CD14-positive monocyte (primary cell): ENCODE data around the gene TCF4. TPM values are rescaled to one million over a fixed set of nuclear protein-coding genes. Genes with fewer than 3 reads are reported as not detected.

Experiments used
- DNase-seq, 3 donors: peaks; one replicate each; pipeline ENCODE4 v3.0.0-alpha.2; 2011 to 2022
- H2AFZ ChIP-seq: 2 replicates; pipeline ENCODE4 v1.6.0; 2012; ENCODE audit warnings: mild to moderate bottlenecking, low read depth, low read length, inconsistent platforms; ENCODE audit not compliant: insufficient read depth, poor library complexity, severe bottlenecking
- H3K27ac ChIP-seq, 2 donors: 1 replicate in 1 of 2; 2 replicates in 1 of 2; pipeline ENCODE4 v1.5.1; 2012 to 2013; ENCODE audit warnings: low read length in 2 of 2, control low read depth in 1 of 2, inconsistent platforms in 1 of 2, low read depth in 1 of 2, mild to moderate bottlenecking in 1 of 2
- H3K27me3 ChIP-seq, 2 donors: one replicate each; pipeline versions ENCODE4 v1.6.0 to v1.6.1; 2011 to 2013; ENCODE audit warnings: low read length in 2 of 2; ENCODE audit not compliant: control insufficient read depth in 2 of 2, insufficient read depth in 2 of 2
- H3K36me3 ChIP-seq, 2 donors: replicated peaks in 1 of 2; 1 replicate in 1 of 2; 2 replicates in 1 of 2; pipeline versions ENCODE4 v1.5.1 to v1.6.1; 2012 to 2013; ENCODE audit warnings: low read length in 2 of 2, control low read depth in 1 of 2, inconsistent platforms in 1 of 2, mild to moderate bottlenecking in 1 of 2; ENCODE audit not compliant: insufficient read depth in 2 of 2, control insufficient read depth in 1 of 2
- H3K4me1 ChIP-seq, 2 donors: 1 replicate in 1 of 2; 2 replicates in 1 of 2; pipeline versions ENCODE4 v1.5.1 to v1.6.1; 2012 to 2013; ENCODE audit warnings: low read length in 2 of 2, control low read depth in 1 of 2, inconsistent platforms in 1 of 2, mild to moderate bottlenecking in 1 of 2, moderate library complexity in 1 of 2; ENCODE audit not compliant: insufficient read depth in 2 of 2, control insufficient read depth in 1 of 2
- H3K4me2 ChIP-seq: replicated peaks from 2 replicates; pipeline ENCODE3; 2012; ENCODE audit warnings: low read length, moderate library complexity, mild to moderate bottlenecking; ENCODE audit not compliant: poor library complexity, severe bottlenecking; ENCODE audit errors: extremely low read depth
- H3K4me3 ChIP-seq, 3 experiments: fragments of 200-600 bp in 1 of 3; sonication (generic) in 1 of 3; replicated peaks in 1 of 3; 1 replicate in 2 of 3; 2 replicates in 1 of 3; pipeline ENCODE4 v1.5.1; 2011 to 2013; ENCODE audit warnings: low read length in 3 of 3, mild to moderate bottlenecking in 3 of 3, control low read depth in 2 of 3, low read depth in 2 of 3, inconsistent platforms in 1 of 3, moderate library complexity in 1 of 3
- H3K79me2 ChIP-seq: 2 replicates; pipeline ENCODE4 v1.6.0; 2012; ENCODE audit warnings: mild to moderate bottlenecking, control low read depth, inconsistent platforms, low read length, moderate library complexity; ENCODE audit not compliant: insufficient read depth
- H3K9ac ChIP-seq: 2 replicates; pipeline ENCODE4 v1.6.0; 2017; ENCODE audit warnings: low read length, mild to moderate bottlenecking; ENCODE audit not compliant: insufficient read depth, poor library complexity, severe bottlenecking
- H3K9me3 ChIP-seq, 2 donors: replicated peaks in 1 of 2; 1 replicate in 1 of 2; 2 replicates in 1 of 2; pipeline versions ENCODE4 v1.5.1 to v1.6.1; 2012 to 2013; ENCODE audit warnings: low read length in 2 of 2, control low read depth in 1 of 2; ENCODE audit not compliant: control insufficient read depth in 1 of 2, insufficient read depth in 1 of 2
- H4K20me1 ChIP-seq: 2 replicates; pipeline ENCODE4 v1.6.0; 2012; ENCODE audit warnings: mild to moderate bottlenecking, low read length, control low read depth, moderate library complexity; ENCODE audit not compliant: insufficient read depth
- H3K27ac Mint-ChIP-seq, 7 donors: one replicate each; pipeline ENCODE4 v1.8.0; 2020; ENCODE audit warnings: mild to moderate bottlenecking in 7 of 7, mixed read lengths in 7 of 7, moderate library complexity in 6 of 7, inconsistent platforms in 2 of 7
- H3K27me3 Mint-ChIP-seq, 3 donors: one replicate each; pipeline ENCODE4 v1.8.0; 2021 to 2022; ENCODE audit warnings: low read depth in 3 of 3, mild to moderate bottlenecking in 3 of 3, mixed read lengths in 3 of 3, moderate library complexity in 3 of 3, inconsistent platforms in 1 of 3
- H3K36me3 Mint-ChIP-seq, 2 donors: one replicate each; pipeline ENCODE4 v1.8.0; 2020; ENCODE audit warnings: mixed read lengths in 2 of 2, inconsistent platforms in 1 of 2, mild to moderate bottlenecking in 1 of 2
- H3K4me1 Mint-ChIP-seq: one replicate; pipeline ENCODE4 v1.8.0; 2020; ENCODE audit warnings: mild to moderate bottlenecking, mixed read lengths
- H3K4me3 Mint-ChIP-seq, 2 donors: one replicate each; pipeline ENCODE4 v1.8.0; 2020; ENCODE audit warnings: mild to moderate bottlenecking in 2 of 2, mixed read lengths in 2 of 2, moderate library complexity in 1 of 2
- H3K9me3 Mint-ChIP-seq, 7 donors: one replicate each; pipeline ENCODE4 v1.8.0; 2020 to 2022; ENCODE audit warnings: mixed read lengths in 7 of 7, mild to moderate bottlenecking in 6 of 7, moderate library complexity in 6 of 7, inconsistent platforms in 2 of 7
- WGBS: methylation state at CpG from one replicate; pipeline ENCODE4 v1.1.5; 2013; ENCODE audit warnings: missing lambda C conversion rate; ENCODE audit not compliant: insufficient coverage; 5-methylcytosine and 5-hydroxymethylcytosine counted together
- intact Hi-C, 2 donors: fragments of 100-400 bp; cut with micrococcal nuclease; formaldehyde crosslinking; loops; one replicate each; pipeline versions ENCODE4 v1.15.0 to v1.15.1; 2023
- polyA plus RNA-seq, 3 donors: library from polyadenylated mRNA; depleted of rRNA in 1 of 3; unstranded in 2 of 3; stranded (reverse) in 1 of 3; fragments of 300-500 nt in 2 of 3; fragments of >200 nt in 1 of 3; fragmentation: Illumina TruSeq in 2 of 3; gene quantifications; 1 replicate in 2 of 3; 2 replicates in 1 of 3; pipeline ENCODE4 v1.2.3, GENCODE V29; 2012 to 2021
- TF ChIP-seq, protein P1 (sequence below): fragments of 200-600 bp; IDR thresholded peaks from one replicate; pipeline ENCODE4 v1.8.0; 2022; ENCODE audit warnings: antibody characterized with exemption, mild to moderate bottlenecking

The TCF4 gene
- polyA plus RNA-seq, 3 donors = 5.9 to 12.9 (median 10.7) TPM

DNA sequence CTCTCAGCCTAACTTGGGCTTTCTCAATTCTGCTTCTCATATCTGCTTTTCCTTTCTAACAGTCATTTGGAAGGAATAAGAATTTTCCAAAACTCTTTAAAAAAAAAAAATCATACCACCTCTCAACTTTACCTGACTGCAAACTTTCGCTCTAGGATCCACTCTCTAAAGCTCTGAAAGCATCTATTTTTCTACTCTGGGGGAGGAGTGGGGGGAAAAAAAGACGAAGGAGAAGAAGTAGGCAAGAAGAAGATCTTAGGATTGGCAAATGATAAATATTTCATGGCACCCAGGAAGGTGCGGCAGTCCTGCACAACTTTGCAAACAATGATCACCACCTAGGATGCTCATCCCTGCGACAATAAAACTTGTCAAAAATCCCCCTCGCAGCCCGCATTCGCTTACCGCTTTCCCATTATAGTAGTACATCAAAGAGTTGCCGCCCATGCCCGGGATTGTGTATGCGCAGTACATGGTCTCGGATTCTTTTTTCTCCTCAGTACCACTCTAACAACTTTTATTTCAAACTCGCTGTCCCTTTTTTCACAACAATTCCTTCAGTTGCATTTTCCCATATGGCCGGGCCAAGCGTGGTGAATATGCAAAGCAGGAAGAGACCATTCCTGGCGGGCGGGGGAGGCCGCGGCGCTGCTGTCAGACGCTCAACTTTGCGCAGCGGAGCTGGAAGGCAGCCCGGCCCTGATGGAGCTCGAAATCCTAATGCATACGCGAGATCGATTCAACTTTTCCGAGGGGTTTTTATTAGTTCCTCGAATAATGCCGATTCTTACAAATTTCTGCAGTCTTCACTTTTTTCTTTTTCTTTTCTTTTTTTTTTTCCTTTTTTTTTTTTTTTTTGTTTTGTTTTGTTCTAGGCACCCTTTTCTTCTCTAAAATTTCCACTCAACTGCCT, 266.5 kb downstream of the TCF4 start:
- no peaks in the 10 kb centered on the region for H3K9me3 Mint-ChIP-seq
- no peaks in the 10 kb centered on the region for H3K36me3 Mint-ChIP-seq
- WGBS = 0% methylated on average over 22 of the region's 31 CpGs
- peaks cover 0 to 3% (median 0%) of the 10 kb centered on the region in 3 donors for H3K27me3 Mint-ChIP-seq
- peak overlapping the region; percentile 91 to 96 for H3K4me3 Mint-ChIP-seq
- Histone ChIP-seq H3K79me2 (peaks cover 9% of the 10 kb centered on the region), H3K9me3 (no peaks in the 10 kb centered on the region), H3K4me3 (peak overlapping the region; percentile 87 to 98 (median 95)), H3K27me3 (no peaks in the 10 kb centered on the region), H4K20me1 (no peaks in the 10 kb centered on the region), H2AFZ (peak overlapping the region; percentile 89), H3K4me2 (peak overlapping the region; percentile 93), H3K4me1 (peaks cover 21 to 37% of the 10 kb centered on the region in 2 donors), H3K36me3 (no peaks in the 10 kb centered on the region), H3K27ac (peak overlapping the region; percentile 48 to 70), H3K9ac (peak overlapping the region; percentile 67)
- intact Hi-C loops = loop anchor here in 1 of 2 donors (10.0 kb wide), 1 partner anchor 1333 kb away; the partner anchor contains the start of gene WDR7
- TF ChIP-seq, protein P1, sequence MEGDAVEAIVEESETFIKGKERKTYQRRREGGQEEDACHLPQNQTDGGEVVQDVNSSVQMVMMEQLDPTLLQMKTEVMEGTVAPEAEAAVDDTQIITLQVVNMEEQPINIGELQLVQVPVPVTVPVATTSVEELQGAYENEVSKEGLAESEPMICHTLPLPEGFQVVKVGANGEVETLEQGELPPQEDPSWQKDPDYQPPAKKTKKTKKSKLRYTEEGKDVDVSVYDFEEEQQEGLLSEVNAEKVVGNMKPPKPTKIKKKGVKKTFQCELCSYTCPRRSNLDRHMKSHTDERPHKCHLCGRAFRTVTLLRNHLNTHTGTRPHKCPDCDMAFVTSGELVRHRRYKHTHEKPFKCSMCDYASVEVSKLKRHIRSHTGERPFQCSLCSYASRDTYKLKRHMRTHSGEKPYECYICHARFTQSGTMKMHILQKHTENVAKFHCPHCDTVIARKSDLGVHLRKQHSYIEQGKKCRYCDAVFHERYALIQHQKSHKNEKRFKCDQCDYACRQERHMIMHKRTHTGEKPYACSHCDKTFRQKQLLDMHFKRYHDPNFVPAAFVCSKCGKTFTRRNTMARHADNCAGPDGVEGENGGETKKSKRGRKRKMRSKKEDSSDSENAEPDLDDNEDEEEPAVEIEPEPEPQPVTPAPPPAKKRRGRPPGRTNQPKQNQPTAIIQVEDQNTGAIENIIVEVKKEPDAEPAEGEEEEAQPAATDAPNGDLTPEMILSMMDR = no peak
- H3K27ac Mint-ChIP-seq = peak overlapping the region; percentile 70 to 91 (median 88)
- H3K4me1 Mint-ChIP-seq = peaks cover 37% of the 10 kb centered on the region
- peak; percentile 74 to 76 (median 75) for DNase-seq

DNA sequence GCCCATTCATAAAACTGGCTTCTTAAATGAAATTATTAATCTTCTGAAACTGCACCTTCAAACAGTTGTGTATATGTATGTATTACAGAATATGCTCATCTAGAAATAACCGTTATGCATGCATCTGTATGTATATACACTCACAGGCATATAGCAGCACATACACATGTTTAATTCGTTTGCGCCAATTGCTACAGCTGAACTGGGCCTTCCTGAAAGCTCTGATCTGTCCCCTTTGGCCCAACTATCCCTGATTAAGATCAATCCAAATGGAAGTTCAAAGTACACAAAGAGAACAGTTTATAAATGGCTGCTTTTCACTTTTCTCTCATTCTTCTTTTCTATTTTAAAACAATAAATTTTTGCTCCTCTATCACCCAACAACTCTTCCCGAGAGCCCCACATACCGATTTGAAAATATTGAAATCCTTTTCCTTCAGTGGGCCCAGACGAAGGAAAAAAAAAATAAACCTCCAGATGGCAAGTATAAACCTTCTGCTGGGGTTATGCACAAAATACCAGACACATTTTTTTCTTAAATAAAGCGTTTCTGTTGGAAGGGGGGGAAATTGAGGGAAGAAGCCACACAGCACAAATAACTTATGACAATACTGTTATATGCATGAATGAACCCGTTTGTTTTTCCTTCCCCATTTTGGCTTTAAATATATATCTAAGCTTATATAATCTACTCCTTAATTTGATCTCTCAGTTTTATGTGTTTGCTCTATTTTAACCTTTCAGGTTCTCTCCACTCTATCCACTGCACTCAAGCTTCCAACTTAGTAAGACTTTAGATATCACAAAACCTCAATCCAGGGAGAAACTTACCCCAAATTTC, 267.3 kb downstream of the TCF4 start:
- DNase-seq = peak in 1 of 3 donors; percentile 23
- peaks cover 40% of the 10 kb centered on the region for H3K4me1 Mint-ChIP-seq
- Histone ChIP-seq H3K9ac (peak overlapping the region; percentile 67), H3K27me3 (no peaks in the 10 kb centered on the region), H3K4me2 (peak overlapping the region; percentile 93), H3K4me3 (peak overlapping the region; percentile 87 to 98 (median 95)), H2AFZ (peak overlapping the region; percentile 89), H3K4me1 (peaks cover 21 to 40% of the 10 kb centered on the region in 2 donors), H3K79me2 (peaks cover 9% of the 10 kb centered on the region), H3K9me3 (no peaks in the 10 kb centered on the region), H3K36me3 (no peaks in the 10 kb centered on the region), H3K27ac (peak overlapping the region in 1 of 2 donors; percentile 70), H4K20me1 (no peaks in the 10 kb centered on the region)
- H3K9me3 Mint-ChIP-seq = no peaks in the 10 kb centered on the region
- no peaks in the 10 kb centered on the region for H3K36me3 Mint-ChIP-seq
- intact Hi-C loops = loop anchor here in 1 of 2 donors (10.0 kb wide), 1 partner anchor 1334 kb away; the partner anchor contains the start of gene WDR7
- H3K4me3 Mint-ChIP-seq = peak overlapping the region; percentile 91 to 96
- H3K27ac Mint-ChIP-seq = peak overlapping the region; percentile 34 to 91 (median 77)
- TF ChIP-seq, protein P1 = no peak
- 56% methylated on average over 2 of the region's 8 CpGs for WGBS
- peaks cover 0 to 2% (median 0%) of the 10 kb centered on the region in 3 donors for H3K27me3 Mint-ChIP-seq
